A549 (cell line): Measurements from ENCODE around the gene STOX1. TPM values are rescaled to one million over a fixed set of nuclear protein-coding genes. Genes with fewer than 3 reads are reported as not detected.
"Not testable (repeated sequence)": the region's sequence is repeated elsewhere in the genome, so short reads cannot be mapped to it uniquely, and the experiment has no call there.

Source experiments
- ATAC-seq, 2 experiments: fragments of 200-7000 bp in 1 of 2; fragments of >200 bp in 1 of 2; cut with Nextera tagmentation in 1 of 2; cut with Tn5 transposase in 1 of 2; 3 replicates each; pipeline versions ENCODE4 v1.8.0 to v1.9.1; 2018 to 2020; ENCODE audit warnings: mild to moderate bottlenecking in 1 of 2, moderate library complexity in 1 of 2
- CTCF ChIA-PET: fragments of 300-600 bp; sonication (Branson Sonifier 250); formaldehyde crosslinking; extraction: SDS; loops from one replicate; lab custom pipeline; 2021; ENCODE audit warnings: antibody characterized with exemption, inconsistent platforms; lab: Yijun Ruan, JAX
- POLR2A ChIA-PET: fragments of 350-600 bp; formaldehyde crosslinking; extraction: SDS; loops from one replicate; lab custom pipeline; 2021; ENCODE audit warnings: antibody characterized with exemption, inconsistent platforms; lab: Yijun Ruan, JAX
- DNase-seq, 2 experiments: peaks; one replicate each; pipeline versions ENCODE4 v3.0.0 to v3.0.0-alpha.2; 2011 to 2016; ENCODE audit warnings: low read depth in 1 of 2, low spot score in 1 of 2
- FAIRE-seq: peaks from 2 replicates; lab custom pipeline; 2011; peaks lifted over from hg19 to GRCh38; lab: Jason Lieb, UNC
- H3K27ac ChIP-seq, 2 experiments: fragments of >200 bp; sonication (Bioruptor Twin); formaldehyde crosslinking; 3 replicates each; pipeline ENCODE4 v1.5.1; 2016 to 2017
- H3K4me1 ChIP-seq: fragments of >200 bp; sonication (Bioruptor Twin); formaldehyde crosslinking; 3 replicates; pipeline ENCODE4 v1.6.1; 2016
- H3K4me2 ChIP-seq: fragments of >200 bp; sonication (Bioruptor Twin); formaldehyde crosslinking; 3 replicates; pipeline ENCODE4 v1.6.1; 2016
- H3K4me3 ChIP-seq: fragments of >200 bp; sonication (Bioruptor Twin); formaldehyde crosslinking; 3 replicates; pipeline ENCODE4 v1.5.1; 2016
- H3K9me3 ChIP-seq: fragments of >200 bp; sonication (Bioruptor Twin); formaldehyde crosslinking; 3 replicates; pipeline ENCODE4 v1.6.1; 2016
- CBX8 ChIP-seq: fragments of 200-600 bp; sonication (generic); IDR thresholded peaks from 2 replicates; pipeline ENCODE4 v1.6.1; 2016
- CEBPB ChIP-seq, 2 experiments: fragments of >200 bp in 1 of 2; sonication (Bioruptor Twin) in 1 of 2; formaldehyde crosslinking in 1 of 2; IDR thresholded peaks; 2 replicates each; pipeline ENCODE4 v1.6.1; 2012 to 2016
- CHD4 ChIP-seq: fragments of 200-600 bp; sonication (generic); IDR thresholded peaks from 2 replicates; pipeline ENCODE4 v1.6.1; 2016; ENCODE audit warnings: antibody characterized with exemption, mild to moderate bottlenecking, borderline replicate concordance
- EHMT2 ChIP-seq: fragments of 200-600 bp; sonication (generic); IDR thresholded peaks from 2 replicates; pipeline ENCODE4 v1.6.1; 2016; ENCODE audit warnings: antibody characterized with exemption, low read depth, mild to moderate bottlenecking, moderate library complexity
- HOXB13 ChIP-seq: fragments of 250-450 bp; sonication (Bioruptor Pico); IDR thresholded peaks from 2 replicates; pipeline ENCODE4 v1.5.0; 2020; ENCODE audit warnings: low read depth, mild to moderate bottlenecking, moderate library complexity
- HOXB5 ChIP-seq: fragments of 250-450 bp; sonication (Bioruptor Pico); IDR thresholded peaks from 2 replicates; pipeline ENCODE4 v1.5.0; 2020; ENCODE audit warnings: mild to moderate bottlenecking, moderate library complexity
- JUNB ChIP-seq: fragments of >200 bp; sonication (Bioruptor Twin); formaldehyde crosslinking; IDR thresholded peaks from 2 replicates; pipeline ENCODE4 v1.6.1; 2016
- KDM1A ChIP-seq: fragments of 200-600 bp; sonication (generic); IDR thresholded peaks from 2 replicates; pipeline ENCODE4 v1.6.1; 2016; ENCODE audit warnings: low read depth, mild to moderate bottlenecking
- KDM5A ChIP-seq: fragments of 200-600 bp; sonication (generic); IDR thresholded peaks from 2 replicates; pipeline ENCODE4 v1.6.1; 2016; ENCODE audit warnings: antibody characterized with exemption, mild to moderate bottlenecking
- MAFK ChIP-seq: fragments of 450-650 bp; IDR thresholded peaks from 2 replicates; pipeline ENCODE4 v1.6.1; 2014; ENCODE audit not compliant: partially characterized antibody
- NFE2L2 ChIP-seq: fragments of 150-350 bp; conservative IDR thresholded peaks from 2 replicates; pipeline ENCODE4 v1.6.1; 2014; ENCODE audit warnings: low read length
- PHF8 ChIP-seq: fragments of 200-600 bp; sonication (generic); IDR thresholded peaks from 2 replicates; pipeline ENCODE4 v1.6.1; 2016; ENCODE audit warnings: low read depth, mild to moderate bottlenecking, antibody characterized with exemption, moderate library complexity, borderline replicate concordance
- POLR2A ChIP-seq: IDR thresholded peaks from 2 replicates; pipeline ENCODE4 v1.6.1; 2012; ENCODE audit warnings: mild to moderate bottlenecking, low read length
- RARB ChIP-seq: fragments of 250-450 bp; sonication (Bioruptor Pico); IDR thresholded peaks from 2 replicates; pipeline ENCODE4 v1.8.0; 2021; ENCODE audit warnings: mild to moderate bottlenecking, moderate library complexity
- REST ChIP-seq: fragments of 200-600 bp; sonication (generic); IDR thresholded peaks from 2 replicates; pipeline ENCODE4 v1.6.1; 2016; ENCODE audit warnings: antibody characterized with exemption, mild to moderate bottlenecking, moderate library complexity
- RNF2 ChIP-seq: fragments of 200-600 bp; sonication (generic); IDR thresholded peaks from 2 replicates; pipeline ENCODE4 v1.6.1; 2016; ENCODE audit warnings: low read depth, mild to moderate bottlenecking, antibody characterized with exemption, moderate library complexity, borderline replicate concordance
- TFCP2L1 ChIP-seq: fragments of 250-450 bp; sonication (Bioruptor Pico); IDR thresholded peaks from 2 replicates; pipeline ENCODE4 v1.5.0; 2021; ENCODE audit warnings: mild to moderate bottlenecking
- USF2 ChIP-seq: fragments of 450-650 bp; IDR thresholded peaks from 2 replicates; pipeline ENCODE4 v1.6.1; 2014; ENCODE audit warnings: antibody characterized with exemption
- ZC3H11A ChIP-seq: fragments of 450-650 bp; IDR thresholded peaks from 2 replicates; pipeline ENCODE4 v1.6.1; 2014; ENCODE audit warnings: antibody characterized with exemption, mild to moderate bottlenecking
- ZFP36 ChIP-seq: fragments of 450-650 bp; IDR thresholded peaks from 2 replicates; pipeline ENCODE4 v1.6.1; 2014; ENCODE audit warnings: borderline replicate concordance; ENCODE audit not compliant: partially characterized antibody
- ZNF302 ChIP-seq: fragments of 250-450 bp; sonication (Bioruptor Pico); IDR thresholded peaks from 2 replicates; pipeline ENCODE4 v1.9.0; 2021; ENCODE audit warnings: inconsistent platforms, mild to moderate bottlenecking, moderate library complexity
- ZSCAN20 ChIP-seq: fragments of 250-450 bp; sonication (Bioruptor Pico); IDR thresholded peaks from 2 replicates; pipeline ENCODE4 v1.8.0; 2022; ENCODE audit warnings: mild to moderate bottlenecking, moderate library complexity
- WGBS: methylation state at CpG from one replicate; pipeline ENCODE4 v1.1.6; 2017; ENCODE audit errors: missing lambda C conversion rate; 5-methylcytosine and 5-hydroxymethylcytosine counted together
- polyA plus RNA-seq, 4 experiments: library from polyadenylated mRNA; depleted of rRNA in 3 of 4; stranded (reverse); fragments of >200 nt; fragmentation: RNase III in 1 of 4; extraction: RNeasy Plus Mini Kit Qiagen cat#74134 plus additional on column Dnase treatment in 1 of 4; gene quantifications; 2 replicates in 3 of 4; 3 replicates in 1 of 4; pipeline ENCODE4 v1.2.3, GENCODE V29; 2011 to 2017
- TF ChIP-seq, protein P1 (sequence below): fragments of >200 bp; sonication (Bioruptor Twin); formaldehyde crosslinking; IDR thresholded peaks from 3 replicates; pipeline ENCODE4 v1.5.1; 2016
- TF ChIP-seq, protein P2 (sequence below): fragments of 250-450 bp; sonication (Bioruptor Pico); IDR thresholded peaks from 2 replicates; pipeline ENCODE4 v1.5.0; 2020; ENCODE audit warnings: low read depth, mild to moderate bottlenecking, moderate library complexity

Gene STOX1
- polyA plus RNA-seq, 2 of the 4 experiments (the other 2 are of a cell fraction): 0.94 to 1.6 TPM

DNA sequence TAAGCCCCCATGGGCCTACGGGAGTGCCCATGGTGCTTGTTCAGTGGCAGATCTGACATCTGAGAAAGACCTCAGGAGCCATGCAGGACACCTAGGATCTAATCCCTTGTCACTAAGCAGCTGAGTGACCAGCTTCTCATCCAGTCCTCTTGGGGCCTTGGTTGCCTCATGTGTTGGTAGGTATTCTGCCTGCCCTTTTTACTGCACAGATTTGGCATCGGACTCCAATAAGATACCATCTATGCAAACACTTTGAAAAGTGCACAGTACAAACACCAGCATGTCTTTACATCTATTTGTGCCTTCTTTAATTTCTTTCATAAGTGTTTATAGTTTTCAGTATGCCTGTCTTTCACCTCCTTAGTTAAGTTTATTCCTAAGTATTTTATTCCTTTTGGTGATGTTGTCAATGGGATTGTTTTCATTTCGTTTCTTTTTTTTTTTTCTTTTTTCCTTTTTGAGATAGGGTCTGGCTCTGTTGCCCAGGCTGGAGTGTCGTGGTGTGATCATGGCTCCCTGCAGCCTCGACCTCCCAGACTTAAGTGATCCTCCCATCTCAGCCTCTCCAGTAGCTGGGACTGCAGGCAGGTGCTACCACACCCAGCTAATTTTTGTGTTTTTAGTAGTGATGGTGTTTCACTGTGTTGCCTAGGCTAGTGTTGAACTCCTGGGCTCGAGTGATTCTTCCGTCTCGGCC, 10.4 kb downstream of the STOX1 start:
- H3K4me3 ChIP-seq: no peak overlapping the region
- DNase-seq: no peak
- H3K9me3 ChIP-seq: no peaks in the 10 kb centered on the region
- no peak for ATAC-seq
- H3K27ac ChIP-seq: no peak overlapping the region
- no peak for TF ChIP-seq JUNB
- no peak for TF ChIP-seq TFCP2L1
- TF ChIP-seq EHMT2: no peak
- TF ChIP-seq, protein P1, sequence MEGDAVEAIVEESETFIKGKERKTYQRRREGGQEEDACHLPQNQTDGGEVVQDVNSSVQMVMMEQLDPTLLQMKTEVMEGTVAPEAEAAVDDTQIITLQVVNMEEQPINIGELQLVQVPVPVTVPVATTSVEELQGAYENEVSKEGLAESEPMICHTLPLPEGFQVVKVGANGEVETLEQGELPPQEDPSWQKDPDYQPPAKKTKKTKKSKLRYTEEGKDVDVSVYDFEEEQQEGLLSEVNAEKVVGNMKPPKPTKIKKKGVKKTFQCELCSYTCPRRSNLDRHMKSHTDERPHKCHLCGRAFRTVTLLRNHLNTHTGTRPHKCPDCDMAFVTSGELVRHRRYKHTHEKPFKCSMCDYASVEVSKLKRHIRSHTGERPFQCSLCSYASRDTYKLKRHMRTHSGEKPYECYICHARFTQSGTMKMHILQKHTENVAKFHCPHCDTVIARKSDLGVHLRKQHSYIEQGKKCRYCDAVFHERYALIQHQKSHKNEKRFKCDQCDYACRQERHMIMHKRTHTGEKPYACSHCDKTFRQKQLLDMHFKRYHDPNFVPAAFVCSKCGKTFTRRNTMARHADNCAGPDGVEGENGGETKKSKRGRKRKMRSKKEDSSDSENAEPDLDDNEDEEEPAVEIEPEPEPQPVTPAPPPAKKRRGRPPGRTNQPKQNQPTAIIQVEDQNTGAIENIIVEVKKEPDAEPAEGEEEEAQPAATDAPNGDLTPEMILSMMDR: no peak
- TF ChIP-seq ZNF302 (CRISPR knock-in tag): no peak
- no peak for TF ChIP-seq USF2
- no peak for TF ChIP-seq CHD4
- TF ChIP-seq CEBPB (IDR thresholded peaks at IDR 0.05): no peak
- no peak for TF ChIP-seq ZSCAN20
- TF ChIP-seq KDM5A: no peak
- no peak for TF ChIP-seq MAFK
- TF ChIP-seq RNF2: no peak
- TF ChIP-seq KDM1A: no peak
- ChIA-PET CTCF (interaction anchor here (0.6 to 0.8 kb wide), 3 partner anchors 9 to 41 kb away, joined by 3 read pairs; no protein-coding TSS in a partner anchor), POLR2A (no interaction called here)
- H3K4me1 ChIP-seq: no peaks in the 10 kb centered on the region
- WGBS: 65% methylated on average over 8 of the region's 8 CpGs
- H3K4me2 ChIP-seq: no peak overlapping the region
- no peak for FAIRE-seq

- CTCF ChIA-PET, H3K9me3 ChIP-seq, ATAC-seq, POLR2A ChIA-PET, DNase-seq, H3K4me2 ChIP-seq, H3K4me3 ChIP-seq, FAIRE-seq, H3K4me1 ChIP-seq, H3K27ac ChIP-seq: not testable (repeated sequence)
- 94% methylated on average over 9 of the region's 9 CpGs for WGBS
Observed at GRCh38 chr10:68840650-68841049, 13.3 kb downstream of the STOX1 start.

DNA sequence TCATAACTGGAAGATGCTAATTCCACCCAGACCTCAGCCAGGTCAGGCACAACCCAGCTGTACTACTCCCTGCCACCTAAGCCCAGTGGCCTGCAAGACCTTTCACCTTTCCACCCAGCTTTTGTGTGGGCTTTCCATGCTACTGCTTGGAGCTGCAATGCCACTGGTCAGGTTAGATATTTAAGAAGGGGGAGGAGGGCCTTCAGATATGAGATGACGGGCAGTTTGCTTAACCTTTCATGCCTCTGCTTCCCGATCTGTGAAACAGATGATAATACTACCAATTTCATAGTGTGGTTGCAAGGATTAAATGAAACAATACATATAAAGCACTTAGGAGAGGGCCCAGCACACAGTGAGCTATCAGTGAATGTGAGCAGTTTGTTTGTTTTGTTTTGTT, 20.9 kb downstream of the STOX1 start:
- no peak for TF ChIP-seq ZC3H11A
- no peak for TF ChIP-seq RARB (CRISPR knock-in tag)
- no peak for TF ChIP-seq REST
- TF ChIP-seq CBX8: no peak
- no peak for TF ChIP-seq PHF8
- no peak for TF ChIP-seq ZSCAN20
- TF ChIP-seq ZFP36: no peak
- TF ChIP-seq, protein P2, sequence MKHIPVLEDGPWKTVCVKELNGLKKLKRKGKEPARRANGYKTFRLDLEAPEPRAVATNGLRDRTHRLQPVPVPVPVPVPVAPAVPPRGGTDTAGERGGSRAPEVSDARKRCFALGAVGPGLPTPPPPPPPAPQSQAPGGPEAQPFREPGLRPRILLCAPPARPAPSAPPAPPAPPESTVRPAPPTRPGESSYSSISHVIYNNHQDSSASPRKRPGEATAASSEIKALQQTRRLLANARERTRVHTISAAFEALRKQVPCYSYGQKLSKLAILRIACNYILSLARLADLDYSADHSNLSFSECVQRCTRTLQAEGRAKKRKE: no peak
- no peak for TF ChIP-seq MAFK
- no peak for TF ChIP-seq HOXB5 (CRISPR knock-in tag)
- TF ChIP-seq JUNB: no peak
- TF ChIP-seq TFCP2L1: no peak
- no peak for TF ChIP-seq HOXB13 (CRISPR knock-in tag)
- no peak for TF ChIP-seq NFE2L2
- no peak for TF ChIP-seq POLR2A
- ChIA-PET CTCF (interaction anchor here (1.1 to 2.5 kb wide), 3 partner anchors 10 to 20 kb away, joined by 4 to 8 read pairs (median 4); no protein-coding TSS in a partner anchor), POLR2A (no interaction called here)
- Histone ChIP-seq H3K4me3 (no peak overlapping the region), H3K27ac (no peak overlapping the region), H3K9me3 (peaks cover 10% of the 10 kb centered on the region), H3K4me1 (no peaks in the 10 kb centered on the region), H3K4me2 (no peak overlapping the region)
- DNase-seq (no peak), ATAC-seq (no peak; a peak in 1 of 6 replicates), FAIRE-seq (no peak)
- WGBS: 82% methylated on average over 2 of the region's 2 CpGs
